ENCODE results near the gene ROR1. TPM values are rescaled to one million over a fixed set of nuclear protein-coding genes. Genes with fewer than 3 reads are reported as not detected.

Gene ROR1
- total RNA-seq, 1 experiment from 2014 or later, result 4.1 TPM

DNA sequence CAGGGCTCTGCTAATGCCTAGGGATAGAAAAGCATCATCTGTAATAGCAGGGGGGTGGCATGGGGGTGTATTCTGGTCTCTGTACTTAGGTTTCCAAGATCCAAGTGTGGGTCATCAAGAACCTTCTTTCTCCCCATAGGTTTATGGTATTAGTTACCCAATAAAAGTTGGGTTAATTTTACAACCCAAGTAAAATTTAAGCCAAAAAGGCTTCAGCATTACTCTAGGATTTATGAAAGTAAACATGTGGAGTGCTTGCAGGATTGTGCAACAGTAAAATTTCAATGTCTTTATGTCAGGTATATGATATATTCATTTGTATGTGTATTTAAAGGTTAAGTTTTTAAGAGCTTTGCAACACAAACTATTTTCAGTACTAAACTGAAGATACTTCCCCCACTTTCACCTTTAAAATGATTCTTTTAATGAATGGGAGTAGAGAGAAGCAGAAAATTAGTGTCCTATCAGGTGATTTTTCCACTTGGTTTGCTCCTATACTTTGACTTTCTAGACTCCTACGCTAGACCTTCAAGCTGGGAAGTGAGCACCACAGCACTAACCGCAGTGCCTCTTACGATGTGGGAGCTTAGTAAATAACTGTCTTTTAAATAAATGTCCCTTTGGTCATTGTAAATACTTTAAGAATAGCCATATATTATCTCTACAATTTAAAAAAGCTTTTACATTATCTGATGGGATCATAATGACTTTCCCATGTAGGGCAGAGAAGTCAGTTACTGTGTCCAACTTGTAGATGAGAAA, 361.8 kb downstream of the ROR1 start:
- no peak for DNase-seq (ENCODE audit: low spot score)

DNA sequence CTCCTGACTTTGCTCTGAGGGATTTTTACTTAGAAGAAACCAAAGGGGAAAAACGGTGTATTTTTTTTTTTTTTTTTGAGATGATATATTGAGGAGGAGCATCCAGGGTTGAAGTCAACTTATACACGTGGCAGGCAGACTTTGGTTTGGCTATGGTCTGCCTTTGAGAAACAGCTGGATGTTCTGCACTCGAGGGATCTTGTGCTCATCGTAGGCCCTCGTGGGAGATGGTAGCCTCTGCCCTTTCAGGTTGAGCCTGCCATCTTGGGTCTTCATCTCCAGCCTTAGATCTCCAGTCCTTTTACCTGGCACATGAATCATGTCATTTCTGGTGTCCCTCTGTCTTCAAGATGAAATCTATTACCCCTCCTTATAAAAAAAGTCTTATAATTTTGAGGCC, 362.5 kb downstream of the ROR1 start:
- no peak for DNase-seq (ENCODE audit: low spot score)

DNA sequence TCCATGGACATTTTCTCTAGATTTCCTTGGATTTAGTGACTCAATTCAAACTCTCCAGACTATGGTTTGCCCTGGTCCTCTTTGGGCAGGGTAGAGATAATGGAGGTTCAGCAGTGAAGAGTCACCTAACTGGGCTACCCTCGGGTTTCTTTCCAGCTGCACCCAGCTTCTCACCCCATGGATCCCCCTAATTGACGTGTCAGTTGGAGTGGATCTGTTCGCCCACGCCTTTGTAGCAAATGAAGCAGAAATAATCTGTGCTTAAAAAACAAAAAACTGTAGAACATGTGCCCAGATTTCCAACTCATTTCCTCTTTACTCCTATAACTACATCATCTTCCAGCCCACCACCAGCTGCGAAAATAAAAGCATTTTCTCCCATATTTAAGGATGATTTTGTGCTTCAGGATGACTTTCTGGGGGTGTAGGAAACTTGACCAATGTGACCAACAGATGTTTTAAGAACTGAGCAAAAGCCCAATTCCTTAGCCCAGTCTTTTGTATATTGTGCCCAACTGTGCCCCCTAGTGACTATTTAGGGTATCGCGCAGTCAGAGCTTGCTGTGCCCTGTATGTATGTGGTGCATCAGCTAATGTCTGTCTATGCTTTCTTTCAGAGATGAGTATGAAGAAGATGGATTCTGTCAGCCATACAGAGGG, 363.1 kb downstream of the ROR1 start:
- DNase-seq (ENCODE audit: low spot score), result peak; percentile 77

DNA sequence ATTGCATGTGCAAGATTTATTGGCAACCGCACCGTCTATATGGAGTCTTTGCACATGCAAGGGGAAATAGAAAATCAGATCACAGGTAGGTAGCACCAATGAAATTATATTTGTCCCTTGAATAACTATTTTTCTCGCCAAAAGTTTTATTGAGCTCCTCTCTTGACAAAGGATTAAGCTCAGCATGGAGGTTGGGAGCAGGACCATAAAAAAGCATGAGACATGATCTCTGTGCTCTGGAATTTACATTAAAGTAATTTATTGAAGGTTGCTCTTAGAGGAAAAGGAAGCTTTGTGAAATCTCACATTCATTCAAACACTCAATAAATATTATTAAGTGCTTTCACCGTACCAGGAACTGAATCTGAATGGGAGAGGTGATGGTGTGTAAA, 363.6 kb downstream of the ROR1 start:
- no peak for DNase-seq (ENCODE audit: low spot score)

DNA sequence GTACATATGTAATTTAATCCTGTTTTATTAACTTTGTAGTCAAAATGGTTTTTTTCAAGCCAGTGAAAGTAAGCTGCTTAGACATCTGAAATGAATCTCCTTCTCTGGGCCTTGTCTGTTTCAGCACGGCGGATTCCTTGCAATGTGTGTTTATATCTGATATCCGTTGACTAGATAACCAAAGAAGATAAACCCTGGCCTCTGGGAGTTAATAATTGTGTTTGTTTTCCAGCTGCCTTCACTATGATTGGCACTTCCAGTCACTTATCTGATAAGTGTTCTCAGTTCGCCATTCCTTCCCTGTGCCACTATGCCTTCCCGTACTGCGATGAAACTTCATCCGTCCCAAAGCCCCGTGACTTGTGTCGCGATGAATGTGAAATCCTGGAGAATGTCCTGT, 366.1 kb downstream of the ROR1 start:
- no peak for DNase-seq (ENCODE audit: low spot score)

DNA sequence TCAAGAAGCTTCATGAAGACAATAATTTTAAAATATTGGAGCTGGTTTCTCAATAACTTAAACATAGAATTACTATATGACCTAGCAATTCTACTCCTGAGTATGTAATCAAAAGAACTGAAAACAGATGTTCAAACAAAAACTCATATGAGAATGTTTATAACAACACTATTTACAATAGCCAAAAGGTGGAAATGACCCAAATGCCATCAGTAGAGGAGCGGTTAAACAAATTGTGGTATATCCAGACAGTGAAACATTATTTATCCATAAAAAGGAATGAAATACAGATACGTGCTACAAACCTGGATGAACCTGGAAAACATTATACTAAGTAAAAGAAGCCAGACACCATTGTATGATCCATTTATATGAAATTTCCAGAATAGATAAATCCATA, 366.8 kb downstream of the ROR1 start:
- DNase-seq (ENCODE audit: low spot score), result no peak

DNA sequence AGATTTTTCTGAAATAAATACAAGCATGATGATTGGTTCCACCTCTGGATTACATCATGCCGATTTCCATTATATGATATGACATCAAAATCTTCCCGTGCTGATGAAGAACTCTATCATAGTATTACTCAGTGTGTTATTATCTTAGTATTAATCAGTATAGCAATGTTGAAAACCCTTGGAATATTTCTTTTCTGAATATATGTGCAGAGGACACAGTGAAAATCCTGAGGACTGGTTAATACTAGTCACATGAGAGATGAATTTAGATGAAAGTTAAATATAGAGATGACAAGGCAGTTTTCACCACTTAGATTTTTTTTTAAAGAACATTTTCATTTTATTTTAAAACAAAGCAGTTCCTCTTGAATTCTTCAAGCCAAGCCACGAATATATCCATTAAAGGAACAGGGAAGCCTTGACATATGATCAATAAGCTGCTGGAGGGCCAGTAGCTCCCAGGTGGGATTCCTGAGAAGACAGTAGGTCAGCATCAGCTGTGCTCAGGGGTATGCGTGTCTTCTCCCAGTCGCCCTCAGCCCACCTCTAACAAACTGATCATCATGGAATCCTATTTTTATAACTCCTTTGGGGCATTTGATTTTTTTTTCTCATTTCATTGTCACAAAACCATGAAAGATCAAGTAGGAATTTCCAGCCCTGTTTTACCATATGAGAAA, 373.4 kb downstream of the ROR1 start:
- DNase-seq (ENCODE audit: low spot score), result no peak

DNA sequence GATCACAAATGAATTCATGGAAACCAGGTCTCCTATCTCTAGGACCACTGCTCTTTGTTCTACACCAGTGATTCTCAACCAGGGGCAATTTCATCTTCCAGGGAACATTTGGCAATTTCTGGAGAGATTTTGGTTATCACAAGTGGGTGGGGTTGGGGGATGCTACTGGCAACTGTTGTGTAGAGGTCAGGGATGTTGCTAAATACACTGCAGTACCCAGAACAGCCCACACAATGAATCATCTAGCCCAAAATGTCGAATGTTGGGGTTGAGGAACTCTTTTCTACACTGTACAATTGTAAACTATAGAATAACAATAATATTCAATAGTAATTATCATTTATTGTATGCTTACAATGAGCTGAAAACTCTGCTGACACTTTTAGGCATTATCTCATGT, 373.9 kb downstream of the ROR1 start:
- DNase-seq (ENCODE audit: low spot score), result no peak

DNA sequence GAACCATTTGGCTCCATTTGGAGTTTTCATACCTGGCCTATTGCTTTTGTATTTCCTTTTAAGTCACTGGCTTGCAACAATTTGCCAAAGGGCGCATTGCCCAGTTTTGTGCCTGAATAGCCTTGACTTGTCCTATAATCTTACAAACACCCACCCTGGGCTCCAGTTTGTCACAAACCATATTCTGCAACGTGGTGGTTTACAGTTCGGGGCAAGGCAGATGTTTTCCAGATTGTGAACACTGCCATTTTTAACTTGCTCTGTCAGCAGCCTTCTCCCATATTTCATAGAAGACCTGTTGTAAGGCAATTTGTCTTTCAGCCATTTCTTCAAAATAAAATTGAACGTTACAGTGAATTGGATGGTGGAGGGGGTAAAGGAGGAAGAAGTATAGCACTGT, 376.4 kb downstream of the ROR1 start:
- no peak for DNase-seq (ENCODE audit: low spot score)

DNA sequence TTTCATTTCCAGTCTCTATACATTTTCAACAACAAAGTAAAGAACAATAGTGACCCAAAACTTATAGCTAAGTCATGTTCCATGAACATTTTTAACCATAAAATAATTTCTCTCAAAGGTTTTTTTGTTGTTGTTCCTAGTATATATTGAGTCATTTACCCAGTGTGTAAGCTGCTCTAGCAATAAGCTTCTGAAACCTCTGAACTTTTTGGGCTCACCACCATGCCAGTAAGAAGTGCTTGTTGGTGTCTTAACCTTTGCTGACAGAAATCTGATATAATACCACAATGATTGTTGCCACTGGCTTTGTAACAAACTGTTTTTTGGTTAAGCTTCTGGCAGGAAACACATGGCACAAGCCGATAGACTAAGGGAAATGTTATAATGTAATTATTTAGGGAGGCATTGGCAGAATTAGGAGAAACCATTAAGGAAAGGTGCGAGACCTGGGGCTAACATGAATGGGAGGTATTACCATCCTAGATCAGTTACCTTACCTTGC, 377.0 kb downstream of the ROR1 start:
- DNase-seq (ENCODE audit: low spot score), result no peak

DNA sequence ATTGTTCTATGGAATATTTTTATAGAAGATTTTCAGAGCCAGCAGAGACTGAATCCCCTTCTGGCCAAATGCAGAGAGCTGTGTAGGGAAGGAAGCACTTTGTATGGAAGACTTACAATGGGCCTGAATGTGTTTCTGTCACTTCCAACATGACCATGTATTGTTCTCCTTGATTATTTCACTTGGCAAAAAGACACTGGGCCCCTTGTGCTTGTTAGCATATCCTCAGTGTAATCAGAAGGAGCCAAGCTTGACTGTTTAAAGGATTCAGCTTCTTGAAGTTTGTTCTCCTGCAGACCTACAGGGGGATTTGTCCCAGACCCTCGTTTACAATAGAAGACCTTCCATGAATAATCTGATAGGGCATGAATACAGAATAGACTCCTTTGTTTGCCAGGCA, 381.5 kb downstream of the ROR1 start:
- DNase-seq (ENCODE audit: low spot score), result no peak

DNA sequence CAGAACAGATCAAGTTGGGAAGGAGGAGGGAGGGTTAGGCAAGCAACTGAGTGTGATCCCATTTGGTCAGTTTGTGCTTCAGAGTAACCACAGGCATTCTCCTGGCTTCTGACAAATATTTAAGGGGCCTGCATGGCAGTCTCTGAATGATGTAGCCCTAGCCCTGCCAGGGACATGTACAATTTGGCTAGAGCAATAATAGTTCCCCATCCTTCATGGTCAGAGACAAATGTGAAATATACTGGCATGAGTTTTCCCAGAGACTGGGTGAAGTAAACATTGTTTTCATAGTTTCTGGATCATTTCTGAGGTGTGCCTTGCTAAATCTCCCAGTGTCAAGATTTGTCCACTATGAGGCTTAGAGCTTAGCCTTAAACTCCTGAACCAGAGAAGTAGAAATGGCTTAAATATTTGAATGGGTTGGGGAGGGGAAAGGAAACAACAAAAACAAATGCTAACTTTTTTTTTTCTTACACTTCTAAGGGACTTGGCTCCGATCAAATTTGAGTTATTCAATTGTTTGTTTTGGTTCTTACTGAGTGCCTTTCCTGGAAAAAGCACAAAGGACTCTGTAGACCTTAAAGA, 387.6 kb downstream of the ROR1 start:
- peak; percentile 56 for DNase-seq (ENCODE audit: low spot score)

DNA sequence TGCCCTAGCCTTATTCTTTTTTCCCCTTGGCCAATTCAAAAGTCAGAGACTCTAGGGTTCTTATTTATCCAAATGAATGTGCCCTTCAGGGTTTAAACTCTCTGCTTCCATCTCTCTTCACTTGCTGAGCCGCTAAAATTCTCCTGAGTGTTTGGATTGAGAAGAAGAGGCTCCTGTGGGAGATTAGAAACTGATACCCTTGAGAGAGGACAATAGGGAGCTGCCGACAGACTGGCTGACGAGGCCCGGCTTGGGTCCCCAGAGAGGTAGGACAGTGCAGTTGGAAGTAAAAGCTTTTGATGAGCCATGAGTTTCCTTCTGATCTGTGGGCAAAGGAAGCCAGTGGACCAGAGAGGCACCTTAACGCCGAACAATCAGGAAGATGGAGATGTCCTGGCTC, 388.3 kb downstream of the ROR1 start:
- DNase-seq (ENCODE audit: low spot score), result no peak

DNA sequence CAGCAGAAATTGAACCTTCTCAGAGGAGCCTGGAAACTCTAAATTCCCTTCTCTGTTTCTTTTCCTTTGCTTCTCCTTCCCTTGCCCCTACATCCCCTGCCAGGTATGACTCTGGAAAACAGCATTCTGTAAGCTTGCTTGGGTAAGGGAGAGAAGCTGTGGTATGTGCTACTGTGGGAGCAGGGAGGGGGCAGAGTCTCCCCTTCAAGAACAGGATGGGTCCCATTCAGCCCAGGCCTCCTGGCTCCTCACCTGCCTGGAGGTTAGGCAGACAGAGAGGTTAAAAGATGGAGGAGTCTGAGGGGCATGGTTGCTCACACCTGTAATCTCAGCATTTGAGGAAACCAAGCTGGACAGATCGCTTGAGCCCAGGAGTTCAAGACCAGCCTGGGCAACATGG, 389.0 kb downstream of the ROR1 start:
- no peak for DNase-seq (ENCODE audit: low spot score)

DNA sequence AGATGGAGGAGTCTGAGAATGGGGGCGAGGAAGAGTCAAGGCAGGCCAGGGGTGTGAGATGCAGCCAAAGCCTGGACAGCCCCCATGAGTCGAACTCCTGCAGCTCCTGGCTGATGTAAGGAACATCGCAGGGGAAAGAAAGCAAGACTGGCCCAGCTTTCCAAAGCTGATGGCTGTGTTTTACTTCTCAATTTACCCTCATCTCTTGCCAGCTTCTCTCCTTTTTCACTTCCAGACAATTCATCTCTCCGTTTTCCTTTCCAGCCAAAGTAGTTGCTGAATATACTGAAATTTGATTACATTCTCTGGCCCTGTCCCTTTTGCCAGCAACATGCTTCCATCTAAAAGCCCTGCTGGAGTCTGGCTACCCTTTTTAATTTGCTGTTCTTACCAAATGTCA, 389.6 kb downstream of the ROR1 start:
- no peak for DNase-seq (ENCODE audit: low spot score)

DNA sequence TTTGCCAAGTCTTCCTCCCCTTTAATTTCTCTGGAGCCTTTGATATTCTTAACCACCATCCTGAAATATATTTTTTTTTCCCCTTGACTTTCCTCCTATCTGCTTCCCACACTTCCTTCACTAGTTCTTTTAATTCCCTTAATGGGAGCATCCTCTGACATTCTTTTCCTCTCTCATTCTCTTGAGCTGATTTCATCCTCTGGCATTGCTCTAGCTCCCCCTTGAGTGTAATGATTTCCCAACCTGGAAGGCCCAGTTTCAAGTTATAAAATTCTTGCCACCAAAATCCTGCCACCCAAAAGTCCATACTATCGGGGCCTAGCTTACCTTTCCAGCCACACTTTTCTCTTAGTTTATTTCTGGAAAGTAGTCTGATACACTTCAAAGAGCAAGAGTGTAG, 390.2 kb downstream of the ROR1 start:
- peak; percentile 50 for DNase-seq (ENCODE audit: low spot score)

DNA sequence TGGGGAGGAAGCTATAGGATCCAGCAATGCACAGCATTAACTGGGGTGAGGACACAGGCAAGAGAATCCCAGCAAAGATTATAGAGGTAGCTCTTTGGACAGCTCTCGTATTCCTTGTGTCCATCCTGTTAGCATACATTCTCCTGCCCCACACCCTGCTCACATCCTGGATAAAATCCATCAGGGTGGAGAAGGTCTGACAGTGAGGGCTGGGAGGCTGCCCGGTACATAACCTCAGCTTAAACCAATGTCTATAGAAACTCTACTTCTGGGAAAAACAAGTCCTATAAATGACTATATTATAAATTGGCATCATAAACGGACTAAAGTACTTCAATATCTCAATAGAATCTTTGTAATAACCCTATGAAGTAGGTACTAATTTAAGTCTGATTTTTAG, 392.8 kb downstream of the ROR1 start:
- DNase-seq (ENCODE audit: low spot score), result no peak

DNA sequence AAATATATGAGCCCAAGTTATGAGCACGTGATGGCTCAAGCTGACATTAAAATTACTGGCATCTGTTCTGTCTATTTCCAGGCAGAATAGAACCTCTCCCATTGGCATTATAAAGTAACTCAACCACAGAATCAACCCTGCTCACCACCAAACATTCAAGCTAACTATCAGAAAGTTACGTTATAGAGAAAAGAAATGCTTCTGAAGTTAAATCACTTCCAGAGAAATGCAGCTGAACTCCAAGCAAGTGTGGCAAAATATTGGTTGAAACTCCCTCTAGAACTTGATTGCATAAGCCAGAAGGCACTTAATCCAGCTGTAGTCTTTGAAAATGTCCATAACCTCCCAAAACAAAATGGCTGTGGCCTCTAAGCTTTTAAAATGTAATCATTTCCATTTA, 393.4 kb downstream of the ROR1 start:
- no peak for DNase-seq (ENCODE audit: low spot score)

DNA sequence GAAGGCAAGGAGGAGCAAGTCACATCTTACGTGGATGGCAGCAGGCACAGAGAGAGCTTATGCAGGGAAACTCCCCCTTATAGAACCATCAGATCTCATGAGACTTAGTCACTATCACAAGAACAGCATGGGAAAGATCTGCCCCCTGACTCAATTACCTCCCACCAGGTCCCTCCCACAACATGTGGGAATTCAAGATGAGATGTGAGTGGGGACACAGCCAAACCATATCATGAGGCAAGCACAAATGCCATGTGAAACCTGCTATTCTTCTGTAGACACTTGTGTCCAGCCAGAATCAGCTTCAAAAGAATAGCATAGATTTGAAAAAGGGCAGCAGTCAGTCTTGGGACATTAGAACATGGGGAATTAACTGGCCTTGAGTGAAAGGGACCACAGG, 397.4 kb downstream of the ROR1 start:
- no peak for DNase-seq (ENCODE audit: low spot score)

DNA sequence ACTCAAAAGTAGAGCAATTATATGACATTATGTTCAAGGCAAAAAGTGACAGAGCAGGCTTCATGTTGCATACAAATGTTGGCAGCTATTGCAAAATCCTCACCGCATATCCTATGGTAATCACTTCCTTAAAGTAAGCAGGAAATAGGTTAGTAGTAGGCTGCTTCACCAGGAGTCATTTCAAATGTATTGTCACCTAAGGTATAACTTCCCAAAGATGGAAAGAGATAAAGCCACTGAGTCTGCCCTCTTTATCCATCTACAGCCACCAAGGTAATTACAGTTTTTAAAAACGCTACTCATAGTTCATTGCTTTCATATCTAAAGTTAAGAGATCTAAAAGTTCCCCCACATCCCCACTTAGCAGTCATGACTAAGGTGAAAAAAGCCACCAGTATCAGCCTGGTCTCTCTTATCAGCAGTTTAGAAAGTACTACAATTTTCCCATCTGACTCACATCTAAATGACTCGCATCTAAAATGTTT, 398.0 kb downstream of the ROR1 start:
- DNase-seq (ENCODE audit: low spot score), result peak; percentile 90

DNA sequence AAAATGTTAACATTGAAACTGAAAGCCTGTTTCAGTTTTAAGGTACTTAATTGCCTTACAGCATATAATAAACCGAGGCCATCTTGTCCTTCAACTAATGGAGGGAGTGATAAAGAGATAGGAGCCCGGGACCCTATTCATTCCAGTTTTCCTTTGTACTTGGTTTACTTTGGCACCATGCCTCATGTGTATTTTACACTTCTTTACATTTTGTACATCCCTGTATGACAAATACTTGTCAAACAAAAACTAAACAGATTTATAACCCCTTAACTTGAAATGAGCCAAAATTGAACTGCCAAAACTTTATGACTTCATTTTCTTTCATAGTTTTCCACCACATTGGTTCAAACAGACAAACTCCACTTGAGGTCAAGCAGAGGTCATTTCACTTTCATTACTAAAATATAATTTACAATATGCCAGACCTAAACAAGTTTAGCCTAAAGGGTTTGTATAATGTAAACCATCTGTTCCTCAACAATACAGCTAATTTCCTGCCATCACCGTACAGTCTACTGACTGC, 398.7 kb downstream of the ROR1 start:
- peak; percentile 62 for DNase-seq (ENCODE audit: low spot score)

DNA sequence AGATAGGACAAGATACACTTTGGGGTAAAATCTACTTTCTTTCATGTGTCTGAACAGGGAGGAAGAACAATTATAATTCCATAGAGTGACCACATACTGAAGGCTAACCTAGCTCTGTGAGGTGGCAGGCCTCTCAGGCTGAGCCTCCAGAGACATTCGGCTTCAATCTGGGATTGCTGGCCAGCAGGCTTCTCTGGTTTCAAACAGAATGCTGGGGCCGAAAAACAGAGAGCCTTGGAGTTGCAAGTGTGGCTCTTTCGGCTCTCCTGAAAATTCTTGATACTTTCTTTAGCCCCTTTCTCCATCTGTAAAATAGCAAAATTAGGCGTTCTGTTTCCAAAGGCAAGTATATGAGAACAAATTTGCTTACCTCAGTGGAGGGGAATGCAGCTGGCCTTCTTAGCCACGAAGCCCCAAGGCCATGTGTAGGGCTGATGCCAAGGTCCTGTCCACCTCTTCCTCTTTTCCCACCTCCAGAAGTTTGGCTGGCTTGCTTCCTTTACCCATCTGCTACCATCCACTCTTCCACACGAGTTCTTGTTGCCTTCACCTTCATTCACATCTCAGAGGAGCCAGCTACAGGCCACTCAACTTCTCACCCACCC, 399.6 kb downstream of the ROR1 start:
- DNase-seq (ENCODE audit: low spot score), result no peak

Measured in H4 (cell line).